NCI-H2171 (cell line): Measurements from ENCODE around the gene SRGAP2C.
"Not testable (repeated sequence)": the region's sequence is repeated elsewhere in the genome, so short reads cannot be mapped to it uniquely, and the experiment has no call there.

Source experiments
- DNase-seq: peaks from one replicate; lab custom pipeline; 2025; lab: John Stamatoyannopoulos, UW

The SRGAP2C gene

GRCh38 chr1:121227544-121228330 lies 43.0 kb downstream of the SRGAP2C start:
- not testable (repeated sequence) for DNase-seq

GRCh38 chr1:121230636-121231035 lies 45.9 kb downstream of the SRGAP2C start:
- DNase-seq = not testable (repeated sequence)

GRCh38 chr1:121232445-121233125 lies 47.8 kb downstream of the SRGAP2C start:
- DNase-seq = not testable (repeated sequence)

- DNase-seq = not testable (repeated sequence)
Measured at GRCh38 chr1:121234090-121234759, 49.5 kb downstream of the SRGAP2C start.

GRCh38 chr1:121238384-121238783 lies 53.6 kb downstream of the SRGAP2C start:
- DNase-seq = not testable (repeated sequence)

- not testable (repeated sequence) for DNase-seq
Measured at GRCh38 chr1:121243913-121244312, 59.1 kb downstream of the SRGAP2C start.

GRCh38 chr1:121246399-121246798 lies 61.6 kb downstream of the SRGAP2C start:
- not testable (repeated sequence) for DNase-seq

- DNase-seq = not testable (repeated sequence)
Measured at GRCh38 chr1:121252656-121253055, 67.9 kb downstream of the SRGAP2C start.

- DNase-seq = not testable (repeated sequence)
Measured at GRCh38 chr1:121254618-121255017, 69.8 kb downstream of the SRGAP2C start.

- DNase-seq = not testable (repeated sequence)
Measured at GRCh38 chr1:121257632-121258031, 72.9 kb downstream of the SRGAP2C start.

- DNase-seq = not testable (repeated sequence)
Measured at GRCh38 chr1:121258134-121258533, 73.4 kb downstream of the SRGAP2C start.

GRCh38 chr1:121260205-121260604 lies 75.4 kb downstream of the SRGAP2C start:
- not testable (repeated sequence) for DNase-seq

GRCh38 chr1:121262163-121262562 lies 77.4 kb downstream of the SRGAP2C start:
- DNase-seq = not testable (repeated sequence)

- not testable (repeated sequence) for DNase-seq
Measured at GRCh38 chr1:121263789-121264244, 79.0 kb downstream of the SRGAP2C start.

GRCh38 chr1:121267072-121267471 lies 82.3 kb downstream of the SRGAP2C start:
- not testable (repeated sequence) for DNase-seq

GRCh38 chr1:121269309-121269708 lies 84.5 kb downstream of the SRGAP2C start:
- DNase-seq = not testable (repeated sequence)

GRCh38 chr1:121269973-121270372 lies 85.2 kb downstream of the SRGAP2C start:
- not testable (repeated sequence) for DNase-seq

- DNase-seq = not testable (repeated sequence)
Measured at GRCh38 chr1:121271143-121271715, 86.5 kb downstream of the SRGAP2C start.

GRCh38 chr1:121275435-121275834 lies 90.7 kb downstream of the SRGAP2C start:
- not testable (repeated sequence) for DNase-seq

- DNase-seq = not testable (repeated sequence)
Measured at GRCh38 chr1:121278202-121278601, 93.4 kb downstream of the SRGAP2C start.

- DNase-seq = not testable (repeated sequence)
Measured at GRCh38 chr1:121278777-121279547, 94.2 kb downstream of the SRGAP2C start.
